Endothelial cell (in vitro differentiated cells): ENCODE measurements around the gene ETS2. TPM values are rescaled to one million over a fixed set of nuclear protein-coding genes. Genes with fewer than 3 reads are reported as not detected.

Experiments
- DNase-seq: peaks from one replicate; pipeline ENCODE4 v3.0.0; 2021; ENCODE audit warnings: low spot score
- H3K27ac Mint-ChIP-seq: one replicate; pipeline ENCODE4 v1.8.0; 2021; ENCODE audit warnings: mixed read lengths, inconsistent platforms; ENCODE audit not compliant: unreplicated experiment
- H3K27me3 Mint-ChIP-seq: one replicate; pipeline ENCODE4 v1.8.0; 2021; ENCODE audit warnings: mild to moderate bottlenecking, moderate library complexity, mixed read lengths, inconsistent platforms; ENCODE audit not compliant: unreplicated experiment
- H3K36me3 Mint-ChIP-seq: one replicate; pipeline ENCODE4 v1.8.0; 2021; ENCODE audit warnings: mild to moderate bottlenecking, low read depth, mixed read lengths, inconsistent platforms; ENCODE audit not compliant: unreplicated experiment
- H3K4me1 Mint-ChIP-seq: one replicate; pipeline ENCODE4 v1.8.0; 2021; ENCODE audit warnings: mild to moderate bottlenecking, mixed read lengths, inconsistent platforms; ENCODE audit not compliant: unreplicated experiment
- H3K4me3 Mint-ChIP-seq: one replicate; pipeline ENCODE4 v1.8.0; 2021; ENCODE audit warnings: mild to moderate bottlenecking, mixed read lengths, inconsistent platforms; ENCODE audit not compliant: unreplicated experiment
- H3K9me3 Mint-ChIP-seq: one replicate; pipeline ENCODE4 v1.8.0; 2021; ENCODE audit warnings: mixed read lengths, inconsistent platforms; ENCODE audit not compliant: unreplicated experiment
- total RNA-seq: library from RNA; stranded (reverse); fragmentation: NEBNext Ultra II Directional; extraction: Animal tissue kit (Norgen Biotek cat#: 25700); gene quantifications from one replicate; pipeline ENCODE4 v1.2.1, GENCODE V29; 2021; ENCODE audit not compliant: unreplicated experiment
- TF ChIP-seq, protein P1 (sequence below): fragments of 200-600 bp; sonication (generic); IDR thresholded peaks from one replicate; pipeline ENCODE4 v1.5.0; 2021; ENCODE audit warnings: antibody characterized with exemption; ENCODE audit not compliant: unreplicated experiment

ETS2 gene
- total RNA-seq, 1 donor from 2014 or later: 74.2 TPM

GRCh38 chr21:38859852-38860251 is 54.1 kb downstream of the ETS2 start:
- TF ChIP-seq, protein P1, sequence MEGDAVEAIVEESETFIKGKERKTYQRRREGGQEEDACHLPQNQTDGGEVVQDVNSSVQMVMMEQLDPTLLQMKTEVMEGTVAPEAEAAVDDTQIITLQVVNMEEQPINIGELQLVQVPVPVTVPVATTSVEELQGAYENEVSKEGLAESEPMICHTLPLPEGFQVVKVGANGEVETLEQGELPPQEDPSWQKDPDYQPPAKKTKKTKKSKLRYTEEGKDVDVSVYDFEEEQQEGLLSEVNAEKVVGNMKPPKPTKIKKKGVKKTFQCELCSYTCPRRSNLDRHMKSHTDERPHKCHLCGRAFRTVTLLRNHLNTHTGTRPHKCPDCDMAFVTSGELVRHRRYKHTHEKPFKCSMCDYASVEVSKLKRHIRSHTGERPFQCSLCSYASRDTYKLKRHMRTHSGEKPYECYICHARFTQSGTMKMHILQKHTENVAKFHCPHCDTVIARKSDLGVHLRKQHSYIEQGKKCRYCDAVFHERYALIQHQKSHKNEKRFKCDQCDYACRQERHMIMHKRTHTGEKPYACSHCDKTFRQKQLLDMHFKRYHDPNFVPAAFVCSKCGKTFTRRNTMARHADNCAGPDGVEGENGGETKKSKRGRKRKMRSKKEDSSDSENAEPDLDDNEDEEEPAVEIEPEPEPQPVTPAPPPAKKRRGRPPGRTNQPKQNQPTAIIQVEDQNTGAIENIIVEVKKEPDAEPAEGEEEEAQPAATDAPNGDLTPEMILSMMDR: no peak
- DNase-seq: no peak
- Mint-ChIP-seq H3K9me3 (no peaks in the 10 kb centered on the region), H3K27me3 (peaks cover 8% of the 10 kb centered on the region), H3K4me3 (no peak overlapping the region), H3K4me1 (peaks cover 32% of the 10 kb centered on the region), H3K27ac (no peak overlapping the region), H3K36me3 (no peaks in the 10 kb centered on the region)

GRCh38 chr21:38861056-38861455 is 55.3 kb downstream of the ETS2 start:
- H3K27me3 Mint-ChIP-seq: peaks cover 8% of the 10 kb centered on the region
- no peaks in the 10 kb centered on the region for H3K36me3 Mint-ChIP-seq
- no peak overlapping the region for H3K27ac Mint-ChIP-seq
- no peak for DNase-seq
- peaks cover 41% of the 10 kb centered on the region for H3K4me1 Mint-ChIP-seq
- H3K9me3 Mint-ChIP-seq: no peaks in the 10 kb centered on the region
- no peak overlapping the region for H3K4me3 Mint-ChIP-seq
- TF ChIP-seq, protein P1: no peak

- TF ChIP-seq, protein P1: no peak
Observed at GRCh38 chr21:38861989-38862683, 56.4 kb downstream of the ETS2 start.

DNA sequence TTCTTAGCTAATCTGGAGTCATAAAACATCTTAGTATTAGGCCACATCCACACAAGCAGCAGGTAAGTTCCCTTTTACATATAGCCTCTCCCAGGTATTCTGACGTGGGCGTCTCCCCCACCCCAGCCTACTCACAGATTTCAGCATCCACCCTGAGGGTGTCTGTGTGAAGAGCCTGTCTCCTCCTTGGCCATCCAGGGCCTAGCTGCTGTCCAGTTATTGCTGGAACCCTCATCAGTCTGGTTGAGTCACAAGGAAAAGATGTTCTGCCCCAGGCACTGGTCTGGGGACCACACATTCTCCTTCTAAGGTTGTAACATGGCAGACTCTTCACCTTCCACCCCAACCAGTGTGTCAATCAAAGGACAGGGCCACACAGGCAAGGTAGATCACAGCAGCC is 57.6 kb downstream of the ETS2 start:
- Mint-ChIP-seq H3K4me3 (no peak overlapping the region), H3K27me3 (peaks cover 8% of the 10 kb centered on the region), H3K36me3 (no peaks in the 10 kb centered on the region), H3K9me3 (no peaks in the 10 kb centered on the region), H3K27ac (no peak overlapping the region), H3K4me1 (peaks cover 31% of the 10 kb centered on the region)
- TF ChIP-seq, protein P1: no peak
- no peak for DNase-seq

More at GRCh38 chr21:38861989-38862683, 56.4 kb downstream of the ETS2 start:
- Mint-ChIP-seq H3K27me3 (peaks cover 8% of the 10 kb centered on the region), H3K4me3 (no peak overlapping the region), H3K36me3 (no peaks in the 10 kb centered on the region), H3K4me1 (peaks cover 41% of the 10 kb centered on the region), H3K27ac (no peak overlapping the region), H3K9me3 (no peaks in the 10 kb centered on the region)
- no peak for DNase-seq

GRCh38 chr21:38863843-38864363 is 58.2 kb downstream of the ETS2 start:
- Mint-ChIP-seq H3K4me1 (peaks cover 28% of the 10 kb centered on the region), H3K9me3 (no peaks in the 10 kb centered on the region), H3K27me3 (peaks cover 8% of the 10 kb centered on the region), H3K27ac (no peak overlapping the region), H3K36me3 (no peaks in the 10 kb centered on the region), H3K4me3 (no peak overlapping the region)
- TF ChIP-seq, protein P1: no peak
- DNase-seq: no peak
